ENCODE results near the gene ACADM. TPM values are rescaled to one million over a fixed set of nuclear protein-coding genes. Genes with fewer than 3 reads are reported as not detected.

Gene ACADM
- total RNA-seq, 2 experiments from 2014 or later: 47.5 to 49.8 TPM

- DNase-seq (no peak), ATAC-seq (no peak)
- Mint-ChIP-seq H3K36me3 (ENCODE audit: low read depth) (no peaks in the 10 kb centered on the region), H3K27me3 (peaks cover 2% of the 10 kb centered on the region), H3K9me3 (no peaks in the 10 kb centered on the region), H3K4me3 (no peak overlapping the region), H3K4me1 (ENCODE audit: low read depth) (no peaks in the 10 kb centered on the region), H3K27ac (no peak overlapping the region)
- no peak for TF ChIP-seq CTCF (IDR thresholded peaks at IDR 0.05)
- intact Hi-C loops (cut with micrococcal nuclease): no loop called here
- ChIA-PET CTCF (no interaction called here), POLR2A (no interaction called here)
Measured at GRCh38 chr1:75696000-75696399, 28.5 kb upstream of the ACADM start.

- DNase-seq (no peak), ATAC-seq (no peak)
- Mint-ChIP-seq H3K27ac (no peak overlapping the region), H3K27me3 (peaks cover 12% of the 10 kb centered on the region), H3K9me3 (no peaks in the 10 kb centered on the region), H3K36me3 (ENCODE audit: low read depth) (no peaks in the 10 kb centered on the region), H3K4me1 (ENCODE audit: low read depth) (no peaks in the 10 kb centered on the region), H3K4me3 (no peak overlapping the region)
- intact Hi-C loops (cut with micrococcal nuclease): no loop called here
- CTCF ChIA-PET: no interaction called here
- TF ChIP-seq CTCF (IDR thresholded peaks at IDR 0.05): no peak
- POLR2A ChIA-PET: interaction anchor here (1.8 kb wide), 1 partner anchor 71 kb away, joined by 4 read pairs; no protein-coding TSS in a partner anchor
Measured at GRCh38 chr1:75707191-75707590, 17.3 kb upstream of the ACADM start.

- DNase-seq: no peak
Measured at GRCh38 chr1:75708910-75709309, 15.6 kb upstream of the ACADM start.

GRCh38 chr1:75710832-75711231, 13.7 kb upstream of the ACADM start:
- TF ChIP-seq CTCF (IDR thresholded peaks at IDR 0.05): no peak
- H3K27ac Mint-ChIP-seq: no peak overlapping the region
- POLR2A ChIA-PET: no interaction called here
- H3K9me3 Mint-ChIP-seq: no peaks in the 10 kb centered on the region
- peaks cover 15% of the 10 kb centered on the region for H3K27me3 Mint-ChIP-seq
- H3K4me3 Mint-ChIP-seq: no peak overlapping the region
- CTCF ChIA-PET: no interaction called here
- no peak for DNase-seq
- intact Hi-C loops (cut with micrococcal nuclease): no loop called here
- no peaks in the 10 kb centered on the region for H3K4me1 Mint-ChIP-seq (ENCODE audit: low read depth)
- no peak for ATAC-seq
- H3K36me3 Mint-ChIP-seq (ENCODE audit: low read depth): no peaks in the 10 kb centered on the region

More at GRCh38 chr1:75708910-75709309, 15.6 kb upstream of the ACADM start:
- ChIA-PET CTCF (no interaction called here), POLR2A (interaction anchor here (0.7 to 1.2 kb wide), 2 partner anchors 9 to 12 kb away, joined by 3 read pairs; no protein-coding TSS in a partner anchor)
- intact Hi-C loops (cut with micrococcal nuclease): no loop called here
- Mint-ChIP-seq H3K27ac (no peak overlapping the region), H3K9me3 (no peaks in the 10 kb centered on the region), H3K4me3 (no peak overlapping the region), H3K36me3 (ENCODE audit: low read depth) (no peaks in the 10 kb centered on the region), H3K4me1 (ENCODE audit: low read depth) (no peaks in the 10 kb centered on the region), H3K27me3 (peaks cover 12% of the 10 kb centered on the region)
- ATAC-seq: no peak
- TF ChIP-seq CTCF (IDR thresholded peaks at IDR 0.05): no peak

- H3K27me3 Mint-ChIP-seq: peaks cover 15% of the 10 kb centered on the region
- DNase-seq: no peak
- ChIA-PET POLR2A (no interaction called here), CTCF (no interaction called here)
- ATAC-seq: no peak
- TF ChIP-seq CTCF (IDR thresholded peaks at IDR 0.05): no peak
- intact Hi-C loops (cut with micrococcal nuclease): no loop called here
- no peak overlapping the region for H3K4me3 Mint-ChIP-seq
- H3K9me3 Mint-ChIP-seq: no peaks in the 10 kb centered on the region
- H3K27ac Mint-ChIP-seq: no peak overlapping the region
- no peaks in the 10 kb centered on the region for H3K4me1 Mint-ChIP-seq (ENCODE audit: low read depth)
- no peaks in the 10 kb centered on the region for H3K36me3 Mint-ChIP-seq (ENCODE audit: low read depth)
Measured at GRCh38 chr1:75711846-75712245, 12.7 kb upstream of the ACADM start.
